ENCODE measurements around the gene NOM1. TPM values are rescaled to one million over a fixed set of nuclear protein-coding genes. Genes with fewer than 3 reads are reported as not detected.
"Not testable (repeated sequence)": the region's sequence is repeated elsewhere in the genome, so short reads cannot be mapped to it uniquely, and the experiment has no call there.

The NOM1 gene
- total RNA-seq: 25.2 and 28.2 TPM in 2 replicates
- long read RNA-seq, full-length matches to known transcripts: 1 of 2 reads
- long read RNA-seq, partial matches to known transcripts: 0 of 2 reads
- long read RNA-seq, other reads (novel, unspliced or antisense): 1 of 2 reads

GRCh38 chr7:156949541-156950380, at the start of gene NOM1:
NOM1 (plus strand) TSS chr7:156949712; CDS start chr7:156949738, 26 bp downstream.
- peak; percentile 83 for TF ChIP-seq CTCF (conservative IDR thresholded peaks at IDR 0.05)
- Mint-ChIP-seq H3K4me1 (peaks cover 39% of the 10 kb centered on the region), H3K27ac (ENCODE audit: unreplicated experiment) (peak within 1 kb of the TSS; percentile 92), H3K9me3 (no peaks in the 10 kb centered on the region), H3K36me3 (ENCODE audit: low read depth) (peaks cover 6% of the 10 kb centered on the region), H3K27me3 (ENCODE audit: low read depth) (peaks cover 17% of the 10 kb centered on the region), H3K4me3 (peak within 1 kb of the TSS; percentile 97)
- DNase-seq (ENCODE audit: low read depth, low spot score): peak; percentile 89

GRCh38 chr7:156900093-156900492, 49.4 kb upstream of the NOM1 start:
- not testable (repeated sequence) for H3K9me3 Mint-ChIP-seq; H3K36me3 Mint-ChIP-seq (ENCODE audit: low read depth); H3K27ac Mint-ChIP-seq (ENCODE audit: unreplicated experiment); DNase-seq (ENCODE audit: low read depth, low spot score); H3K4me1 Mint-ChIP-seq; H3K4me3 Mint-ChIP-seq; H3K27me3 Mint-ChIP-seq (ENCODE audit: low read depth)

- no peaks in the 10 kb centered on the region for H3K4me1 Mint-ChIP-seq
These were observed 46.1 kb upstream of the NOM1 start for GRCh38 chr7:156903232-156903909.

GRCh38 chr7:156906200-156906649, 43.3 kb upstream of the NOM1 start:
- no peaks in the 10 kb centered on the region for H3K9me3 Mint-ChIP-seq
- H3K27me3 Mint-ChIP-seq (ENCODE audit: low read depth): peaks cover 5% of the 10 kb centered on the region
- H3K4me3 Mint-ChIP-seq: no peak overlapping the region
- TF ChIP-seq CTCF (conservative IDR thresholded peaks at IDR 0.05): no peak
- no peak overlapping the region for H3K27ac Mint-ChIP-seq (ENCODE audit: unreplicated experiment)
- no peak for DNase-seq (ENCODE audit: low read depth, low spot score)
- H3K36me3 Mint-ChIP-seq (ENCODE audit: low read depth): no peaks in the 10 kb centered on the region
- H3K4me1 Mint-ChIP-seq: peaks cover 5% of the 10 kb centered on the region

More at GRCh38 chr7:156903232-156903909, 46.1 kb upstream of the NOM1 start:
- H3K27ac Mint-ChIP-seq (ENCODE audit: unreplicated experiment): no peak overlapping the region
- no peaks in the 10 kb centered on the region for H3K9me3 Mint-ChIP-seq
- H3K4me3 Mint-ChIP-seq: no peak overlapping the region
- H3K36me3 Mint-ChIP-seq (ENCODE audit: low read depth): no peaks in the 10 kb centered on the region
- no peaks in the 10 kb centered on the region for H3K27me3 Mint-ChIP-seq (ENCODE audit: low read depth)
- no peak for DNase-seq (ENCODE audit: low read depth, low spot score)
- TF ChIP-seq CTCF (conservative IDR thresholded peaks at IDR 0.05): no peak

GRCh38 chr7:156907656-156908055, 41.9 kb upstream of the NOM1 start:
- no peak for DNase-seq (ENCODE audit: low read depth, low spot score)
- H3K4me1 Mint-ChIP-seq: peaks cover 5% of the 10 kb centered on the region
- no peaks in the 10 kb centered on the region for H3K36me3 Mint-ChIP-seq (ENCODE audit: low read depth)
- H3K27me3 Mint-ChIP-seq (ENCODE audit: low read depth): peaks cover 13% of the 10 kb centered on the region
- H3K9me3 Mint-ChIP-seq: no peaks in the 10 kb centered on the region
- TF ChIP-seq CTCF (conservative IDR thresholded peaks at IDR 0.05): no peak
- no peak overlapping the region for H3K27ac Mint-ChIP-seq (ENCODE audit: unreplicated experiment)
- H3K4me3 Mint-ChIP-seq: no peak overlapping the region

- not testable (repeated sequence) for DNase-seq (ENCODE audit: low read depth, low spot score); H3K36me3 Mint-ChIP-seq (ENCODE audit: low read depth); H3K4me1 Mint-ChIP-seq; H3K27ac Mint-ChIP-seq (ENCODE audit: unreplicated experiment); H3K4me3 Mint-ChIP-seq; H3K9me3 Mint-ChIP-seq
- H3K27me3 Mint-ChIP-seq (ENCODE audit: low read depth): peaks cover 19% of the 10 kb centered on the region
These were observed 39.8 kb upstream of the NOM1 start for GRCh38 chr7:156909574-156910252.
